T-helper 1 cell treated with Interleukin-12 subunit alpha and Interleukin-12 subunit beta and Interleukin-4 antibody, amounts not matched to agents 30 μg/mL and 1 μg/mL, for 36 hours (primary cell): ENCODE measurements around the gene LRRC52.

Experiments used
- H3K27ac Mint-ChIP-seq: one replicate; pipeline ENCODE4 v1.8.0; 2021; ENCODE audit warnings: mild to moderate bottlenecking, mixed read lengths
- H3K27me3 Mint-ChIP-seq: one replicate; pipeline ENCODE4 v1.8.0; 2021; ENCODE audit warnings: low read depth, mixed read lengths
- H3K36me3 Mint-ChIP-seq: one replicate; pipeline ENCODE4 v1.8.0; 2021; ENCODE audit warnings: low read depth, mixed read lengths
- H3K4me1 Mint-ChIP-seq: one replicate; pipeline ENCODE4 v1.8.0; 2021; ENCODE audit warnings: low read depth, mixed read lengths
- H3K4me3 Mint-ChIP-seq: one replicate; pipeline ENCODE4 v1.8.0; 2021; ENCODE audit warnings: mild to moderate bottlenecking, moderate library complexity, mixed read lengths
- H3K9me3 Mint-ChIP-seq: one replicate; pipeline ENCODE4 v1.8.0; 2021; ENCODE audit warnings: mixed read lengths

Gene LRRC52, protein sequence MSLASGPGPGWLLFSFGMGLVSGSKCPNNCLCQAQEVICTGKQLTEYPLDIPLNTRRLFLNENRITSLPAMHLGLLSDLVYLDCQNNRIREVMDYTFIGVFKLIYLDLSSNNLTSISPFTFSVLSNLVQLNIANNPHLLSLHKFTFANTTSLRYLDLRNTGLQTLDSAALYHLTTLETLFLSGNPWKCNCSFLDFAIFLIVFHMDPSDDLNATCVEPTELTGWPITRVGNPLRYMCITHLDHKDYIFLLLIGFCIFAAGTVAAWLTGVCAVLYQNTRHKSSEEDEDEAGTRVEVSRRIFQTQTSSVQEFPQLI

DNA sequence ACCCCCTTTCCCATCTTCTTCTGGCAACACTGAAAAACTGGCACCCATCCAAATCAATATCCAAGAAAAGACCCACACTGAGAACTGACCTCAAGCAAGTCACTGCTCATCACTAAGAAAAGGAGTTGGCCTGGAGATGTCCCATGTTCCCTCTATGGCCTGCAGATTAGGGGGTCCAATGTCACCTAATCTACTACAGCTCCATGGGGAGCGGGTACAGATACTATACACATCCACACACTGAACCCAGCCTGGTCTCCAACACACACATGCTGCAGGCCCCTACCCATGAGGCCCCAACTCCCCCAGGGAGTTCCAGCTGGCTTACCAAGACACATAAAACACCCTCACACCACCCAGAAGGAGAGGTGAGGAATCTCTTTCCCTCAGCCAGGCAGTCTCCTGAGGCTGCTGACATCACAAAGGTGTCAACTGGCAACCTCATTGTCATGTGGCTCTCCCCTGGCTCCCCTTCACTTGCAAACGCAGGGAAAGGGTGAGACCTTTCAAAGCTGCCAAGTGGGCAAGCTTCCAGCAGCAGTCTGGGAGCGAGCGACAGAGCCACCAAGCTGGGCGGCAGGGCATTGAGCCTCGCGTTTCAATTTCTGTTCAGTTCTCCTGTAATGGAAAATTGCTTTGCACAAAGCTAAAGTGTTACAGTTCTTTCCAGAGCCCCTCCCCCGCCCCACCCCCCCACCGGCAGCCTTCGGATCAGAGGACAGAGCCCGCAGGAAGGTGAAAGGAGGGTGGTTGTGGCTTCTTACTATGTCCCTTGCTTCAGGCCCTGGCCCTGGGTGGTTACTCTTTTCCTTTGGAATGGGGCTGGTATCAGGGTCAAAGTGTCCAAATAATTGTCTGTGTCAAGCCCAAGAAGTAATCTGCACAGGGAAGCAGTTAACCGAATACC lies at the start of gene LRRC52:
Gene LRRC52 (plus strand): TSS at position 469 of the 907 bp plus-strand sequence. CDS start 297 bp downstream, at position 766.
- Mint-ChIP-seq H3K36me3 (no peaks in the 10 kb centered on the region), H3K9me3 (no peaks in the 10 kb centered on the region), H3K4me3 (no peak within 1 kb of the TSS), H3K27ac (no peak within 1 kb of the TSS), H3K27me3 (peaks cover 34% of the 10 kb centered on the region), H3K4me1 (no peaks in the 10 kb centered on the region)

DNA sequence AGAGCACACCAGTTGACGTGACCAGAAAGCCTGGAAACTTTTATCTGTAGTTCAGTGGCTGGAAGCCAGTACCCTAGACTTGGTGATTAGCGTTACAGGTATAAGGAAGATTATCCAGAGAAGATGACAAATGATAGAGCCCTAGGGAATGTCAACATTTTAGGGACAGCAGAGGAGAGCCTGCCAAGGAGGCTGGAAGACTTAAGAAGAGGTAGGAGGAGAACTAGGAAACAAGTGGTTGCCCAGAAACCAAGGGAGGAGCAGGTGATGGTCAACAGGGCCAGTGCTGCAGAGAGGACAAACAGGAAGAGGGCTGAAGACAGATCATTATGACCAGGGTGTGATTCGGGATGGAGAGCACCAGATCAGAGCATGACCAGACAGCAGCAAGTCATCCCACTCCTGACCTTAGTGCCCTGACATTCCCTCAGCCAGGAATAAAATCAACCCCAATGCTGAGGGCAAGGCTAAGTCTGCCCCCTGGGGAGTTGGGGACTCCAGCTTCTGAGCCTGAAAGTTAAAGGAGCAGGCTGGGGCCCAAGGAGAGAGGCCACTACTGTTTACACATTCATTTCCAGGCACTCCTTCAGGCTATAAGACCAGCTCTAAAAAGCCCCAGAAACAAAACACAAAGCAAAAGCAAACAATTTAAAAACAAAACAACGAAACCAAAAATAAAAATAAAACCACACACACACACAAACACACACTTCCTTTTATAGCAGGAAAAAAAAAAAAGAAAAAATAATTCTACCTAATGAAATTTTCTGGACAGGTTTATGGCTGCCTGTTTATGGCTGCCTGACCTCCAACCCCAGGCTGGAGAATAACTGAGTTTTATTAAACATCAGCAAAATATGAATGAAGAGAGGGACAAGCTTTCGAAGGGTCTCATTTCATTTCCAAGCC lies 48.6 kb upstream of the LRRC52 start:
- peaks cover 3% of the 10 kb centered on the region for H3K4me1 Mint-ChIP-seq
- H3K36me3 Mint-ChIP-seq, result no peaks in the 10 kb centered on the region
- H3K4me3 Mint-ChIP-seq, result no peak overlapping the region
- no peak overlapping the region for H3K27ac Mint-ChIP-seq
- no peaks in the 10 kb centered on the region for H3K9me3 Mint-ChIP-seq
- peaks cover 27% of the 10 kb centered on the region for H3K27me3 Mint-ChIP-seq

DNA sequence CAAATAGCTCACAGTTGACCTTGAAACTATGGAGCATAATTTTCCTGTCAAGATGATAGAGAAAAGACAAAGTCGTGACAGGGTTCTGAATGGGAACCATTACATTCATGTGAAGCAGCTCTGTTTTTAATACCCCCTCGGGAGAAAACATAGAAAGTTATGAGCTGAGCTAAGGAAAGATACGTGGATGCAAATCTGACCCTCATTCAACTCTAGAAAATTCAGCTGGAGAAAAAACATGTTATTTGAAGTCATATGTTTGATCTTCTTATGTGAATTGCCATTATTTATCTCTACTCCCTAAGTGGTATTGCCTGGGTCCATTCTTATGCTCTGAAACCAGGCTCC lies 48.0 kb upstream of the LRRC52 start:
- Mint-ChIP-seq H3K27ac (no peak overlapping the region), H3K36me3 (no peaks in the 10 kb centered on the region), H3K27me3 (peaks cover 27% of the 10 kb centered on the region), H3K4me1 (peaks cover 3% of the 10 kb centered on the region), H3K4me3 (no peak overlapping the region), H3K9me3 (no peaks in the 10 kb centered on the region)

DNA sequence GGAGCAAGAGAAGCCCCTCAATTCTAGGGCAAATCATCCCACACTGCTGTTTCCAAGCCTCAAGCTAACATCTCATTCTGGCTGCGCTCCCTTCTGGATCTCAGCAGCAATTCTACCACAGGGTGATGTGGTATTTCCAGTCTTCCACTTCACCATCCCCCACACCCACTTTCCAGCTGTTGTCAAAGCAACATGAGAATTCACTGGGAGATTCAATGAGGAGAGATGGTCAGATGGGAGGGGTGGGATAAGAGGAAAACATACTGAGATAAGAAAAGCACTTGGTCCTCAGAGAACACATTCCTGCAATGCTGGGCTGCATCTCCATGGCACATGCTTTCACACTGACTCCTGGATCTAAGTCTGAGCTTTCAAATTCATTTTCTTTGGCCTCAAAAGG lies 47.3 kb upstream of the LRRC52 start:
- Mint-ChIP-seq H3K9me3 (no peaks in the 10 kb centered on the region), H3K27me3 (peaks cover 21% of the 10 kb centered on the region), H3K4me3 (no peak overlapping the region), H3K36me3 (no peaks in the 10 kb centered on the region), H3K27ac (no peak overlapping the region), H3K4me1 (peaks cover 3% of the 10 kb centered on the region)

DNA sequence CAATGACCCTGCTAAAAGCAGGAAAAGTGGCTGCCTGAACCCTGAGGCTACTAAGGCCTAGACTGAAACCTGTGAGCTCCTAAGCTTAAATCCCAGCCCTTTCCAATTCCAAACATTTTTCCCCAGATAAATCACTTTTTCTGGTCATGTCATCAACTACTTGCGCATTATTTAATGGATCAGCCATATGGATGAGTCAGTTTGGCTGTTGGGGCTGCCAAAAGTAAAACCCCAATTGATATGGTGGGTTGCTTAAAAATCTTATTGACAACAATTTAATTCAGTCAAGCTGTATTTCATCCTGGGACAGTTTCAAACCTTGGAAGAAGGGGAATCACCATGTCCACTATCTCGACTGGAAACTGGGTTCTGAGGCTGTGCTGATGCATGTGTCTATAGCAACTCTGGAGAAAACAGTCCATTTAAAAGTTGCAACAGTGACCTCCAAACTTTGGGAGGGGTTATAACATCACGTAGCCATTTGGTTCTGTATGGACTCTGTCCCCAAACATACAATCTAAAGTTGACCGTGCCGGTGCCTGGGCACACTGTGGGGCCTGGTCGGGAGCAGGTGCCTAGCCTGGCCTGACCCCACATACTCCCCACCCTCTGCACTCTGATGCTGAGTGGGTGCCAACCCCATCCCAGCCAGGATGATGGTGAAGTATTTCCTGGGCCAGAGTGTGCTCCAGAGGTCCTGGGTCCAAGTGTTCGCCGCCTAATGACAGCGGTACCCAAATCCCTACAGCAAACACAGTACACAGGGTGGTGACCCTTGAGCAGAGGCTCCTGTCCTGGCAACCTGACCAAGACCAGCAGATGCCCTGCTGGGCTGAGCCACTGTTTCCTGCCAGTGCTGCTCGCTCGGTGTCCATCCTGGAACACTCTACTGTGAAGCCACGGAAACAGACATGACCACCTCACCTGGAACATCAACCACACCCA lies 46.5 kb upstream of the LRRC52 start:
- Mint-ChIP-seq H3K9me3 (no peaks in the 10 kb centered on the region), H3K36me3 (no peaks in the 10 kb centered on the region), H3K4me3 (no peak overlapping the region), H3K4me1 (peaks cover 3% of the 10 kb centered on the region), H3K27ac (no peak overlapping the region), H3K27me3 (peaks cover 24% of the 10 kb centered on the region)

DNA sequence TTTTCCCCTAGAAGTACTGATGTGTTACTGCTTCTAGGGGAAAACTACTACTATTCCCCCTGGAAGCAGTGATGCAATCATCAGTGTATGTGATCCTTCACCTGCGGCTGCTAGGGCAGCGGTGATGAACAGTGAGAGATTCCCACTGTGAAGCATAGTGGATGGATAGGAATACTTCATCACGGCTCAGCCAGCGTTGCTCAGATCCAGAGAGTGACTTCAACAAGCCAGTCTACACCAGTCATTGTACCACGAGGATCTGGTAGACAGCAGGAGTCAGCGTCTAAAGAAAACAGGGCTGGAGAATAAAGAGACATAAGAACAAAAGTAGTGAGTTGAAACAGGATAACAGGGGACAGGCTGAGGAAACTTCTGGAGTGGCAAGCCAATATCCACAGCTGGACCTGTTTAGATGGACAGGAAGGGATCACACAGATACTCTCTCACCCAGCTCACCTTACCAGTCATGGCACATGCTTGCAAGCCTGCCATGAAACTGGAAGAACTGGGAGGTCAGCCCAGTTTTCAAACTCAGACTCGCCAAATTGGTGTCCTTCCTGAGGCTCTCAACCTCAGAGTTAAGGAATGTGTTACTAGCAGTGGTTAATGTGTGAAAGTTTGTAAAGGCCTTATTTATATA lies 42.4 kb upstream of the LRRC52 start:
- Mint-ChIP-seq H3K4me3 (no peak overlapping the region), H3K27ac (no peak overlapping the region), H3K9me3 (no peaks in the 10 kb centered on the region), H3K27me3 (peaks cover 12% of the 10 kb centered on the region), H3K36me3 (no peaks in the 10 kb centered on the region), H3K4me1 (no peaks in the 10 kb centered on the region)

DNA sequence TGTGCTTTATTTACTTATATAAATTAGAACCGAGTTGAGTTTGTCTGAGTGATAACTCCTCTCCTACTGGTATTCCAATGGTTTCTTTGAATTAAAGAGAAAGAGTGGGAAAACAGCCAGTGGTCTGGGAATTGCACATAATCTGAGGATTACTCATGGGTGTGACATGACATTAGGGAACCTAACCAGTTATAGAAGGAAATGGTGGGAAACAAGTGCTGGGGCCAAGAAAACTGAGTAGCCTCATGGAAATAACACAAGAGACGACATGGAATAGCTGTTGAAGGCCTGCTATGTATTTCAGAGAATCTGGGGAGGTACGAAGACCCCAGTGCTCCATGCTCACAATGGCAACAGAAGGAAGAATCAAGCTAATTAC lies 41.8 kb upstream of the LRRC52 start:
- Mint-ChIP-seq H3K27me3 (peaks cover 14% of the 10 kb centered on the region), H3K4me1 (no peaks in the 10 kb centered on the region), H3K4me3 (no peak overlapping the region), H3K36me3 (no peaks in the 10 kb centered on the region), H3K9me3 (no peaks in the 10 kb centered on the region), H3K27ac (no peak overlapping the region)

DNA sequence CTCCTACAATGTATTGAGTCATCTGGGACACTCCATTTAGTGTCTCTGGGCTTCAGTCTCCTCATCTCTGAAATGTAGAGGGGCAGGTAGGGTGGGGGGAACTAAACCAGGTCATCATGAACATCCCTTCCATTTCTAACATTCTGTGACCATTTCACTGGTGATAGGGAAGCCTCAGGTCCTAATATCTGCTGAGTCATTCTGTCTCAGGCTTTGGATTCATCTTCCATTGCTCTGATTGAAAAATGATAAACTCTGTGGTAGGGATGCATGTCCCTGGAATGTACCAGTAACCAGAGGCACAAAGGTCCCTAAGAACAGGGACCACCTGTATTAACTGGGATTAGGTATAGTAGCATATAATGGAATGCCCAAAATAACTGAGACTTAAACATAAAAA lies 36.2 kb upstream of the LRRC52 start:
- peaks cover 17% of the 10 kb centered on the region for H3K27me3 Mint-ChIP-seq
- no peak overlapping the region for H3K27ac Mint-ChIP-seq
- H3K4me1 Mint-ChIP-seq, result no peaks in the 10 kb centered on the region
- H3K36me3 Mint-ChIP-seq, result no peaks in the 10 kb centered on the region
- no peak overlapping the region for H3K4me3 Mint-ChIP-seq
- no peaks in the 10 kb centered on the region for H3K9me3 Mint-ChIP-seq

DNA sequence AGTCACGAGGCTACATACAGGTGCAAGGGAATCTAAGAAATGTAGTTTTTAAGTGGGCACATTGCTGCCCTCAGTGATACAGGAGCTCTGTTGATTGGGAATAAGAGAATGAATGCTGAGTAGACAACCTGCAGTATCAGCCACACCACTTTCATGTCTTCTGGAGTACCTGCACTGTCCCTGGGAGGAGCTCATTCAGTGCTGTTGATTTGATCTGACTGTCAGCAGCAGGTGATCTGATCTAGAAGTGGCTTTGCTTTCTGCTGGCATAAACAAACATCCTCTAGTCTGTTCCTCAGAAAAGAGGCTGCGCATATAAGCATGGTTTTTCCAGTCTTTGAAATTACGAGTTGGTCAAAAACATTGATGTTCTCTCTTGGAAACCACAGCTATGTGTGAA lies 35.5 kb upstream of the LRRC52 start:
- Mint-ChIP-seq H3K4me1 (no peaks in the 10 kb centered on the region), H3K27ac (no peak overlapping the region), H3K27me3 (peaks cover 17% of the 10 kb centered on the region), H3K9me3 (no peaks in the 10 kb centered on the region), H3K36me3 (no peaks in the 10 kb centered on the region), H3K4me3 (no peak overlapping the region)

DNA sequence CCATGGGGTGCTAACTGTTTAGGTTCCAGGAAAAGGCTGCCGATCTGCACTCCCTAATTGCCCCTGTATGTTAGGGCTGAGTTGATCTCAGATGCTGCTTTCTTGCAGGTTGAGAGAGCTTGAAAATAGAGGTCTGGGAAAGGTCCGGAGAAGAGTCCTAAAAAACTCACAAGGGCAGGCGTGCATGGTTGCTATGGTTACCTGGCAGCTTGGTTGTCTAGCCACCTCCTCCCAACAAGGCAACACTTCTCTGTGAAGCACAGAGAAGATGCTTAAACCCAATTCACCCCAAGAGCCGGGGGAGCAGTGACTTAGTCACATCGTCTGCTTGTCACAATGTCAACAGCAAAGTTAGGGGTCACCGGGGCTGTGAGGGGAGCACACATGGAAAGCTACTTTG lies 31.0 kb upstream of the LRRC52 start:
- Mint-ChIP-seq H3K4me3 (no peak overlapping the region), H3K4me1 (no peaks in the 10 kb centered on the region), H3K27me3 (peaks cover 13% of the 10 kb centered on the region), H3K27ac (no peak overlapping the region), H3K9me3 (no peaks in the 10 kb centered on the region), H3K36me3 (no peaks in the 10 kb centered on the region)

DNA sequence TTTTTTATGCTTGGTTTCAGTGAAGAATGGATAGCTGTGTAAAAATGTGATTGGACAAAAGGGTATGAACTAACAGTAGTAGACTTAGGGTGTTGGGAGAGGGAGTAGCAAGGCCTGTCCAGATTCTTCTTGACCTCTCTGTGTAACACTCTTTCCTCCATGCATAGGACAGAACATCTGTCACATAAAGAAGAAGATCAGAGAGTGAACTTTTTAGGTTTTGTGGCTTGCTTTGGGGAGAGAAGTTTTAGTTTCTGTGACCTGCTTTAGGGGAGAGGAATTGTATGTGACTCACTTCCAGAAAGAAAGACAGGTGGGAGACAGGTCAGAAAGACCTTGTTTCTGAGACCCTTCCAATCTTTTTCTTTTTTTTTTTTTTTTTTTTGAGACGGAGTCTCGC lies 27.3 kb upstream of the LRRC52 start:
- Mint-ChIP-seq H3K27ac (no peak overlapping the region), H3K4me3 (no peak overlapping the region), H3K9me3 (no peaks in the 10 kb centered on the region), H3K27me3 (peaks cover 13% of the 10 kb centered on the region), H3K4me1 (no peaks in the 10 kb centered on the region), H3K36me3 (no peaks in the 10 kb centered on the region)

DNA sequence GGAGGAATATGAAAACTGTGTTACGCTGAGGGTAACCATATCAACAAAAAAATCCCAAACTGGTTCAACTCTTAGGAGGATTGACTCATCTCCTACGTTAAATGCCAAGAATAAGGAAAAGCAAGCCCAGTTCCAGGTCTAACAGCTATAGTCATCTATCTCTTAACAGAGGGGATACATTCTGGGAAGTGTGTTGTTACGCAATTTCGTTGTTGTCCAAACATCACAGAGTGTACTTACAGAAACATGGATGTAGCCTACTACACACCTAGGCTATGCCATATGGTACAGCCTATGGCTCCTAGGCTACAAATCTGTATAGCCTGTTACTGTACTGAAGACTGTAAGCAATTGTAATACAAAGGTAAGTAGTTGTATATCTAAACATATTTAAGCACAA lies 23.2 kb upstream of the LRRC52 start:
- Mint-ChIP-seq H3K4me3 (no peak overlapping the region), H3K4me1 (no peaks in the 10 kb centered on the region), H3K9me3 (no peaks in the 10 kb centered on the region), H3K36me3 (no peaks in the 10 kb centered on the region), H3K27ac (no peak overlapping the region), H3K27me3 (peaks cover 26% of the 10 kb centered on the region)

DNA sequence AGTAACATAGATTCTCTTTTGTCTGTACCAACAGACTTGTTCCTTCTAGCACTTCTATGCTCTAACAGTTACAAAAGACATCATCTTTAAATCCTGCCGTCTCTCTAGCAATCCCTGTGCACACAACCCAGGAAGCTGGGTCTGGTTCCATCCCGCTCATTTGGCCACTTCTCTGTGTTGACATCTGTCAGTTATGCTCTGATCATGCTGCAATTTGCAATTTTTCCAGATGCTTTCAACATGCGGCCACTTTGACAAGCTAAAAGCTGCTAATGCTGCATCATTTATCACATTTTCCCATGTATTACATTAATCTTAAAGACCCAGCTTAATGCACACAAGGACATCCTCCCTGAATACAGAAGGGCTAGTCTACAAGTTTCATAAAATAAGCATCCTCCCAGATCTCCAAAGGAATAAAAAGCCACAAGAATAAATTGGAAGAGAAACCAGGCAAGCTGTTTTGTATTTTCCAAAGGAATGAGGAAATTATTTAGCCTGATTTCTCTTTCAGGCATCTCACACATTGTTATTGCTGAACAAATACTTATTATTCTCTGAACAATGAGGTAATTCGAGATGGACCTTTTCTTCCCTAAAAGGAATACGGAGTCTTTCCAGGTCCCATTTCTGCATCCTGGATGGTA lies 19.0 kb upstream of the LRRC52 start:
- H3K4me3 Mint-ChIP-seq, result no peak overlapping the region
- H3K27ac Mint-ChIP-seq, result no peak overlapping the region
- no peaks in the 10 kb centered on the region for H3K4me1 Mint-ChIP-seq
- peaks cover 28% of the 10 kb centered on the region for H3K27me3 Mint-ChIP-seq
- H3K9me3 Mint-ChIP-seq, result no peaks in the 10 kb centered on the region
- no peaks in the 10 kb centered on the region for H3K36me3 Mint-ChIP-seq
